Measurements from ENCODE around the gene YIPF2. TPM values are rescaled to one million over a fixed set of nuclear protein-coding genes. Genes with fewer than 3 reads are reported as not detected.

Gene YIPF2
- total RNA-seq, 1 donor from 2014 or later = 56.7 TPM

DNA sequence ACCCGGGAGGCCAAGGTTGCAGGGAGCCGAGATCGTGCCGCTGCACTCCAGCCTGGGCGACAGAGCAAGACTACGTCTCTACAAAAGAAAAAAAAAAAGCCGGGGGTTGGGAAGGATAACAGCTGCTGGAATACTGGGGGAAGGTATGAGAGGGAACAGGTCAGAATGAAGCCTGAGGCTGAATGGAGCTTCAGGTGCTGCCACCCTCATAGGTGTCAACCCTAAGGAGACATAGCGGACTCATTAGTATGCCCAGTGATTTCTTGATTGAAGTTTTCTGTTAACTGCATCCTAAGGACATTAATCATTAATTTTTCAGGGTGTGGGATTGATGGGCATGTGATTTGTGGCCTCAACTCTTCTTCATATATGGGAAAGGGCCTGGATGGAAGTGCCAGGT lies 38.4 kb upstream of the YIPF2 start:
- no peak for DNase-seq (ENCODE audit: low read depth)

DNA sequence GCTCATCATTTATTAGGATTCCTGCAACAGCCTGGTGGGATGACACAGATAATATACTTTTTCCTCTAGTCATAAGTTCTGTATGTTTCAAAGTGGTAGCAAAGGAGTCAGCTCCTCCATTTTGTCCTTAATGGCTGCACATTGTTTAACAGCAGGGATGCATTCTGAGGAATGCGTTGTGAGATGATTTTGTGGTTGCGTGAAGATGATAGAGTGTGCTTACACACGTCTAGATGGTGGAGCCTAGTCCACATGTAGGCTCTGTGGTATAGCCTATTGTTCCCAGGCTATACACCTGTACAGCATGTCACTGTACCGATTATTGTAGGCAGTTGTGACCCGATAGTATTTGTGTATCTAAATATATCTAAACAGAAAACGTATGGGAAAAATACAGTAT lies 37.0 kb upstream of the YIPF2 start:
- H3K4me3 ChIP-seq (ENCODE audit: low read depth, low read length) = no peak overlapping the region
- DNase-seq (ENCODE audit: low read depth) = no peak
- TF ChIP-seq, protein P1, sequence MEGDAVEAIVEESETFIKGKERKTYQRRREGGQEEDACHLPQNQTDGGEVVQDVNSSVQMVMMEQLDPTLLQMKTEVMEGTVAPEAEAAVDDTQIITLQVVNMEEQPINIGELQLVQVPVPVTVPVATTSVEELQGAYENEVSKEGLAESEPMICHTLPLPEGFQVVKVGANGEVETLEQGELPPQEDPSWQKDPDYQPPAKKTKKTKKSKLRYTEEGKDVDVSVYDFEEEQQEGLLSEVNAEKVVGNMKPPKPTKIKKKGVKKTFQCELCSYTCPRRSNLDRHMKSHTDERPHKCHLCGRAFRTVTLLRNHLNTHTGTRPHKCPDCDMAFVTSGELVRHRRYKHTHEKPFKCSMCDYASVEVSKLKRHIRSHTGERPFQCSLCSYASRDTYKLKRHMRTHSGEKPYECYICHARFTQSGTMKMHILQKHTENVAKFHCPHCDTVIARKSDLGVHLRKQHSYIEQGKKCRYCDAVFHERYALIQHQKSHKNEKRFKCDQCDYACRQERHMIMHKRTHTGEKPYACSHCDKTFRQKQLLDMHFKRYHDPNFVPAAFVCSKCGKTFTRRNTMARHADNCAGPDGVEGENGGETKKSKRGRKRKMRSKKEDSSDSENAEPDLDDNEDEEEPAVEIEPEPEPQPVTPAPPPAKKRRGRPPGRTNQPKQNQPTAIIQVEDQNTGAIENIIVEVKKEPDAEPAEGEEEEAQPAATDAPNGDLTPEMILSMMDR (conservative IDR thresholded peaks at IDR 0.05; ENCODE audit: low read depth, low read length) = no peak

More for the DNA sequence above, 38.4 kb upstream of the YIPF2 start:
- TF ChIP-seq, protein P1 (conservative IDR thresholded peaks at IDR 0.05; ENCODE audit: low read depth, low read length) = no peak
- H3K4me3 ChIP-seq (ENCODE audit: low read depth, low read length) = no peak overlapping the region

DNA sequence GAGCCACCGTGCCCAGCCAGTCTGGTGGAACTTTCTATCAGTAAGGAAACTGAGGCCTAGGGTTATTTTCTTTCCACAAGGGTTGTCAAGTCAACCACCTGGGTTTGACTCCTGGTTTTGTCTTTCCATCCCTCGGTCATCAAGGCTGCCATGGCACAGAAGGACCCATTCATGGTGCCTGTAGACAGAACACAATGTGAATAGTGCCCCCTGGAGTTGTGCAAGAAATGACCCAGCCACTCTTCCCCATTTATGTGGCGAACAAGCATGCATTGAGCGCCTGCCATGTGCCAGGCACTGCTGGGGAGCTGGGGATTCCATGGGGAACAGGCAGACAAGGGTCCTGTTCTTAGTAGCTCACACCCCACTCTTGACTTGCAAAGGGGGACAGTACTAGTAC lies 36.5 kb upstream of the YIPF2 start:
- DNase-seq (ENCODE audit: low read depth) = no peak
- TF ChIP-seq, protein P1 (conservative IDR thresholded peaks at IDR 0.05; ENCODE audit: low read depth, low read length) = peak; percentile 22
- no peak overlapping the region for H3K4me3 ChIP-seq (ENCODE audit: low read depth, low read length)

DNA sequence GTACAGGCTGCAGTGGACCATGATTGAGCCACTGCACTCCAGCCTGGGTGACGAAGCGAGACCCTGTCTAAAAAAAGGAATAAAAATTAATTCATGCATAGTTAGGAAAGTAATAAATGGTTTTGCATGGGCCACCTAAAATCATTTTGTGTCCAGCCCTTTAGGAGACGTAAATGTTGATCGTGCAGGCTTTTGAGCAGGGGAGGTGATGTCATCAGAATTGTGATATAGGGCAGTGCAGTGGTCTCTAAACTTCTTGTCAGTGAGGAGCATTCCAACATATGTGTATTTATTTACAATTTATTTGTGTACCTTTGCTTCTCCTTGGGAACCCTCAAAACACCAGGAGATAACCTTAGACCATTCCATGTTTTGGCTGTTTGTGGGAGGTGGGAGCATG lies 35.4 kb upstream of the YIPF2 start:
- no peak overlapping the region for H3K4me3 ChIP-seq (ENCODE audit: low read depth, low read length)
- no peak for DNase-seq (ENCODE audit: low read depth)
- TF ChIP-seq, protein P1 (conservative IDR thresholded peaks at IDR 0.05; ENCODE audit: low read depth, low read length) = no peak

DNA sequence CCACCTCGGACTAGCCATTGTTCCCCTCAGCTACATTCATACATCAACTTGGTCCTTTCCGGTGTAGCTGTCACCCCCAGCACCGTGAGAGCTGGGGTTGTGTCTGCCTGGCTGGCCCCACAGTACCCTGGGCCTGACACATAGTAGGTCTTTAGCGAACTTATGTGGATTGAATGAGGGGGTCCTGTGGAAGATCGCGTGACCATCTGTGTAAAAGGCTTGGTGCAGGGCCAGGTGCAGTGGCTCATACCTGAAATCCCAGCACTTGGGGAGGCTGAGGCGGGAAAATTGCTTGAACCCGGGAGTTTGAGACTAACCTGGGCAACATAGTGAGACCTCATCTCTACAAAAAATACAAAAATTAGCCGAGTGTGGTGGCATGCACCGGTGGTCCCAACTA lies 34.4 kb upstream of the YIPF2 start:
- DNase-seq (ENCODE audit: low read depth) = no peak
- TF ChIP-seq, protein P1 (conservative IDR thresholded peaks at IDR 0.05; ENCODE audit: low read depth, low read length) = no peak
- no peak overlapping the region for H3K4me3 ChIP-seq (ENCODE audit: low read depth, low read length)

DNA sequence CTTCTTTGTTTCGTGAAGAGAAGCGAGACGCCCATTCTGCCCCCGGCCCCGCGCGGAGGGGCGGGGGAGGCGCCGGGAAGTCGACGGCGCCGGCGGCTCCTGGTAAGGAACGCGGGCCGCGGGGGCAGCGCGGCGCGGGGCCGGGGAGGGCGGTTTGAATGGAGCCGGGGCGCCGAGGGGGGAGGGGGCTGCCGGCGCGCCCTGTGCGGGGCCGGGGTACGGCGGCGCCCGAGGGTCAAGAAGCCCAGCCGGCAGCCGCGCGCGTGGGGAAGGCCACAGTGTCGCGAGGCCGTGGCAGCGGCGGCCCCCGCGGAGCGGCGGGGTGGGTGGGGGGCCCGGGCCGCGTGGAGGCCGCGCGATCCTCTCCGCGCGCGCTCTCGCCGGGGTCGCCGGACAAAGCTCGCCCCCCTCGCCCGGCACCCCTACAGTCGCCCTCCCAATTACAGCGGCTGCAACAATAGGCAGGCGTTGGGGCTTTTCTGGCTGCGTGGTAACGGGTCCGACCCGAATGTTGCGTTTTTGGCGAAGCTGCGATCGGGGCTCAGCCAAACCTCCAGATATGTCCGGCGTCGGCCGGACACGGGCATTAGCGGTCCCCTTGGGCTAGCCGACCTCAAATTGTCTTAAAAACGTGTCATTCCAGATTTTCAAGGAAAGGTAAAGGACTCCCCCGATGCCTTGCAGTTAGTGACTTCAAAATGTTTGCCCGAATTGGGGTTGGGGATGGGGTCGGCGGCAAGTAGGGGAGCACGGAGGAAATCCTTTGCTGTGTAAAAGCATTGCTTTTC lies 32.8 kb upstream of the YIPF2 start:
- H3K4me3 ChIP-seq (ENCODE audit: low read depth, low read length) = peak overlapping the region; percentile 75
- DNase-seq (ENCODE audit: low read depth) = no peak
- TF ChIP-seq, protein P1 (conservative IDR thresholded peaks at IDR 0.05; ENCODE audit: low read depth, low read length) = no peak

Data from epithelial cell of proximal tubule (primary cell).